ENCODE measurements around the gene TSPAN15.
A peak's percentile ranks its signal among the peaks of the same experiment; 100 is the strongest.

Gene TSPAN15

DNA sequence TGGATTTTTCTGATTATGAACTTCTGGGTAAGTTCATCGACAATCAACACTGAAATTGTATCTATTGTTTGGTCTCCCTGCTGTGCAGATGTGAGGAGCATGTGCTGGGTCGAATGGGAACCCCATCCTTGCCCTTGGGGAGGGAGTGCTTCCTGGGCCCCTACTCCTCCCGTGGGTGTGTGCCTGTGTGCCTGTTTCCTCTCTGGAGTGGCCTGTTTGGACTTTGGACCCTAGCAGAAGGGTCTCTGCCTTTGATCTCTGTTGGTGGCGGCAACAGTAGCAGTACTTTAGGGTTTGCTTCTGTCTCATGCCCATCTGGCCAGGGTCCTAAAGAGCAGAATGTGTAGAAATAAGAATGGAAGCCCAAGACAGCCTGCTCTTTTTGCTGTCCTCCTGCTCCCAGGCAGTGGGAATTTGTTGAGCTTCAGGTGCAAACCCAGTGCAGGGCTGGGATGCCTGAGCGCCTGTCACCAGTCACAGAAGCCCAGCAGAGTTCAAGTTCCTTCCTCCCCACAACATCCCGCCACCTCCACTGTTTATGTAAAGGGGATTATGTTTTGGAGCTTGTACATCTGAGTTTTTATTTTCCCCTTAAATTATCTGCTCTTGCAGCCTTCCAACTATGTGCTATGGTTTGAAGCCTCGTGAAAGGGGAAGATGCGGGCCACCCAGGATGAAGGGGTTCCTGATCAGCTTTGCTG lies 33.1 kb upstream of the TSPAN15 start:
- DNase-seq = no peak

DNA sequence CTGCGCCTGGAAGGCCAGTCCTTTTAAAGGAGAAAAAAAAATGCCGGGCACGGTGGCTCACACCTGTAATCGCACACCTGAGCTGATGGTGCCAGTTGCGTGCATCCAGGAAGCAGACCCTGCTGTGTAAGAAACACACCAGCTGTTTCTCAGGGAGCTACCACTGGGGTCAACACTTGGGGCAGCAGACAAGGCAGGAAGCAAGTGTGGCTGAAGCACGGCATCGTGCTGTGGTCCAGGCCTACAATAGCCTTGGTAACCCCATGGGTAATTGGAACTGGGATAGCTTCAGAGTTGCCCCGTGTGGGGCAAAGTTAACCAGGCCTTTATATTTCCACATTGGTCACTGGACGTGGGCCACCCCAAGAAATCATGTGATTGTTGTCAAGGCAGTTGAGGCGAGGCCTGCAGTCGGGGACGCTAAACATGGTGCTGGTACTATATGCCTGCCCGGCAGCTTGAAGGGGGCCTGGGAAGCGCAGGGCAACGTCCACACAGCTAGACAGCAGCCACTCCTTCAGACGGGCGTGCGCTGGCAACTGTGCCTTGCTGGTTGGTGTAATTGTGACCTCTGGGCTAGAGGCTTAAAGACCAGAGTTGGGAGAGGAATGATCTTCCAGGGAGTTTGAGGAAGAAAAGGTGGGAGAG lies 32.0 kb upstream of the TSPAN15 start:
- no peak for DNase-seq

DNA sequence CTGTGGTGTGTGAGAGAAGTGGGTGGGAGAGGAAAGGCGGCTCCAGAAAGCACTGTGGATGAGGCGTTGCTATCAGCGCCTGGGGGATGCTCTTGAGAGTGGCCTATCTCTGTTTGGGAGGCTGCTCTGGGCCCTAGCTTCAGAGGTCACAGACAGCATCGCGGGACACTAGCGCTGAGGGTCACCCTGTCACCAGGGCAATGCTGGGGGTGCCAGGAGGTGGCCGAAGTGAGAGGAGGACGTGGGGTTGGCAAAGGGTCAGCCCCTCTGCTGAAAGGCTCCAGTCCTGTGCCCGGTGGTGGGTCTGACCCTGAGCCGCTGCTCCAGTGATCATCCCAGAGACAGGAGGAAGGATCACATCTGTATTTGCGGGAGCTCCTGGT lies 31.5 kb upstream of the TSPAN15 start:
- DNase-seq = no peak

DNA sequence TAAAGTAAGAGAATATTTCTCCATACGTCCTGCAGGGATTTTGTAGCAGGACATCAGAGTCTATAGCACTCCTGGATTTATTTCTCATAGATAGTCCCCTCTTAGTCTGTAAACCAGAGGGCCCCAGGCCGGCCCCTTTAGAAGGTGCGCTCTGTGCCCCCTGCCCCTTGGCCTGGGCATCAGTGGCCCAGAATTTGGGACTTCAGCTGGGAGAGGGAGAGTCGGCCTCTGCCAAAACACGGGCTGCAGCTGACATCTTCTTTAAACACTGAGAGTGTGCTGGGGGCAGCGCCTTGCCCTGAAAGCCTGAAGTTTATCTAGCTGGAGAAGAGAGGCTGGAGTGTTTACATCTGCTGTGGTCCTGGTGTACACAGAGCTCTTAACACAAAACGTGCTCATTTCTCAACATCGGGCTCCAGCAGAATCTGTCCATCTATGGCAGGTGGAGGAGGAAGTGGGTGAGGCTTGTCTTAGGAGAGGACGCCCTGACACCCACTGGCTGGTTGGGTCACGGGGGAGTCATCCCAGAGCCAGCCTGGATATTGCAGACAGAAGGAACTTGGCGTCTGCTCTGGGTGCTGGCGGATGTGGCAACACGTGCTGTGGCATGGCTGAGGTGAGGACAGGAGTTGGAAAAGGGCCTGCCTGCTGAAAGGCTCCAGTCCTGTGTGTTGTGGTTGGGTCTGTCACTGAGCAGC lies 29.5 kb upstream of the TSPAN15 start:
- no peak for DNase-seq

DNA sequence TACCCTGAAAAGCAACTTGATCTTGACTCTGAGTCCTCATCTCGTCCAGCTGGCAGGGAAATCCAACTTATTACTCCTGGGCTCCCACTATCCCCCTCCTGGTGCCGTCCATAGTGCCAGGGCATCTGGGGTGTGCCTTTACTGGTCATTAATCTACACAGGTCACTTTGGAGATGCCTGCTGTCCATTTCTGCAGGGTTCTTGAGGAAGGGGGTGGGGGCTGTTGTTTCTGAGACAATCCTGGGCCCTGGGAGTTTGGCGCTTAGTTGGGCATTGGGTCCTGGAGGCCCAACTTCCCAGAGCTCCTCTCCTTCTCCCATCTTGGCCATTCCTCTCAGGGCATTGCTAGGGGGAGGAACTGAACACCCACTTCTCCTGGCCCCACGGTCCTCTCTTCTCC lies 28.6 kb upstream of the TSPAN15 start:
- no peak for DNase-seq

DNA sequence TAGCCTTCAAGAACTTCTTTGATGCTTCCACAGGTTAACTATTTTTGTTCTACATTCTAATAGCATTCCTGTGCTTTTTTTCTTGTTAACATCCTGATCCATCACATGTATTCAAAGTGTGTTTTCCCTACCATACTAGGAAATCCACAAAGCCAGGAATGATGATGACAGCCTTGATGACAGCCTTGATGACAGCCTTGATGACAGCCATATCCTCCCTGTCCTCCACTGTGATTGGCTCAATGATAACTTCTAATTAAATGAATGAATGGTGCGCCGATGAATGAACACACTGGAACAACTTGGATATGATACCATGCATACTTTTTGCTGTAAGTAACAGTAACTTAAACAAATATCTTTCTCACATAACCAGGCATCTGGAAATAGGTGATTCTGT lies 26.2 kb upstream of the TSPAN15 start:
- DNase-seq = no peak

DNA sequence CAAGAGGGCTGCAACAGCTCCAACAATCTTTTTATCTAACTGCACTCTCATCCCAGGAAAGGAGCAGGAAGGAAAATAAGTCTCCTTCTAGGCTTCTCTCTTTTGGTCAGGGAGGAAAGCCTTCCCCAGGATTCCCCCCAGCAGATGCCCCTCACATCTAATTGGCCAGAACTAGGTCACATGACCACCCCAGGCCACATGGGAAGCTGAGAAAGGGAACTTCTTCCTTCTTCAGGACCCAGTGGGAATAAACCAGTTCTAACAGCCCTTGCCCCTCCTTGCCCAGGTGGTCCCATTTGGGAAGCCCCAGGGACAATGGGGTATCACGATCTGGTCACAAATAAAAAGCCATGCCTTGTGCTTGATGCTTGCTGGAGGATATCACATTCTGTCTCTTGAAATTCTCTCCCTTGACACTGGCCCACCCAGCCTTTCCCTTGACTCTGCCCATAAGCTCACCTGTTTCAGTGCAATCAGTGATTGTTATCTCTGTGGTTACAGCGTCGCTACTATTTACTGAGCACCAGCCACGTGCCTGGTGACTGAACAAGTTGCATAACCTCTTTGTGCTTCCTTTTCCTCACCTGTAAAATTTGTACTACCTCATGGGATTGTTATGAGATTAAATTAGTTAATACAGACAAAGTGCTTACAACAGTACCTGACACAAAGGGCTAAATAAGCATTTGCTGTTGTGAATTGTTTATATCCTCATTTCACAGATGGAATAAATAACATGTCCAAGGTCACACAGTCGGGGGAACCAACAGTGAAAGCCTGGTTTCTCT lies 25.6 kb upstream of the TSPAN15 start:
- DNase-seq = no peak

DNA sequence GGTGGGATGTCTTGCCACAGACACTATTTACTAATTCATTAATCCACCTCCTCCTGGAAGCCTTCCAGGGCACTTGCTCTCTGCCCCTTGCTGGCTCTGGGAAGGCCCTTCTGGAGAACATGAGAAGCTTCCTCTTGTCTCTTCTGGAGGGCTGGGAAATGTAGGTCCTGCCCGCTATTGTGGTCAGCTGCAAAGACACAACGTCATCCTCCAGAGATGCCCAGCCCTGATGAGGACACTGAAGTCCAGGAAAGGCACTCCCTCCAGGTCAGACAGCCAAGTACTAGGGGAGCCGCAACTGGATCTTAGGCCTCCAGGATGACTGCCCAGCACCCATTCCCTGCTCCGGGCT lies 24.9 kb upstream of the TSPAN15 start:
- no peak for DNase-seq

DNA sequence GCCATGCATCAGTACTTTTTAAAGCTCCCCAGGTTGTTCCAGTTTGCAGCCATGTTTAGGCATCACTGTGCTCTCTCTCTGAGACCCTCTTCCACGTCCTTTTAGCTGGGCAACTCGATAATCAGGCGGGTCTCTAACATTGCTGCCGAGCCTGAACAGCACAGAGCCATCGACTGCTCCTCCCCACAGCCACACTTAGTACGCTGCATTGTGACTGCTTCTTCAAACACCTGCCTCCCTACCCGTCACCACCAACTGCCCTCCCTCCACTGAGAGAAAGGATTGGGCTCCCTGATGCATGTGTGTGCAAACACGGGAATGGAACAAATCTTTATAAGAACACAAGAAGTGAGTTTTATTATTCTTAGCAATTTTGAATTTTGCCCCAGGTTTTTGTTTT lies 23.1 kb upstream of the TSPAN15 start:
- no peak for DNase-seq

DNA sequence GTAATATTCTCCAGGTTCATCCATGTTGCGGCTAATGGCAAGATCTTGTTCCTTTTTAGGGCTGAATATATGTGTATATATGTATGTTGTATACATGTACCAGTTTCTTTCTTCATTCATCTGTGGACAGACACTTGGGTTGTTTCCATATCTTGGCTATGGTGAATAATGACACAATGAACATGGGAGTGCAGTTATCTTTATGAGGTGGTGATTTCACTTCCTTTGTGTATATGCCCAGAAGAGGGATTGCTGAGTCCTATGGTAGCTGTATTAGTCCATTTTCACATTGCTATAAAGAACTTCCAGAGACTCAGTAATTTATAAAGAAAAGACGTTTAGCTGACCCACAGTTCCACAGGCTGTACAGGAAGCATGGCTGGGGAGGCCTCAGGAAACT lies 17.1 kb upstream of the TSPAN15 start:
- DNase-seq = no peak

DNA sequence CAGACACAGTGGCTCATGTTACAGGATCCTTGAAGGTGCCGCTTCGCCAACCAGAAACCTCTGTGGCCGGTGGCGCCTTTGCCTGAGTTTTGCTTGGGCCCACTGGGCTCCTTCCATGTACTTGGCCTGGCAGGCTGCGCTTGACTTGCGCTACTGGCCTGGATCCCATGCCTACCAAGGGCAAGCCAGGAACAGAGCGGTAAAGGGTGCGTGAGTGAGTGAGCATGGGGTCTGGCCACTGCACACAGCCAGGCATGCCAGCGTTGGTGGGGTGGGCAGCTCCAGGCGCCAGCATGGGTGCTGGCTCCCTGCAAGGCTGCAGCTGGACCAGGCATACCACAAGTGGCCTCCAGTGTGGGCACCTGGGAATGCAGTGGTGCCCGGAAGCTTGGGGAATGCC lies 16.3 kb upstream of the TSPAN15 start:
- no peak for DNase-seq

DNA sequence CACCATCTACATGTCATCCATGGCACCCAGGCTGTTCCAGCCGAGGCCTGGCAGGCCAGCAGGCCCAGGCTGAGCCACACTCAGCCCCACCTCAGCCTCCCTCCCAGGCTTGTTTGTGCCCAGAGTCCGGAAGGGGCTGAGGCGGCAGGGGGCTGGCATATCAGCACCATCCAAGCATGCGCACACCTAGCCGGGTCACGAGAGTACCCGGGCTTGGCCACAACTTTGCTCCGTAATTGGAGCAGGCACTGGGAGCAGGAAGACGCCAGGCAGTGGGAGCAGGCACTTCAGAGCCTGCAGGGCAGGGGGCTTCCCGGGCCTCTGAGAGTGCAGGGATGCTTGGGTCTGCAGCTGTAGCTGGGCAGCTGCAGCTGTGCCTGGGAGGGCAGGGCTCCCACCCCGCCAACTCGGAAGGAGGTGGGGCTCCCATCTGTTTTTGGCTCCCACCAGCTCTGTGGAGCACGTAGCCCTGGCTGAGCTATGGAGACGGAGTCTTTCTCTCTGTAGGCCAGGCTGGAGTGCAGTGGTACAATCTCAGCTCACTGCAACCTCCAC lies 15.2 kb upstream of the TSPAN15 start:
- DNase-seq = no peak

DNA sequence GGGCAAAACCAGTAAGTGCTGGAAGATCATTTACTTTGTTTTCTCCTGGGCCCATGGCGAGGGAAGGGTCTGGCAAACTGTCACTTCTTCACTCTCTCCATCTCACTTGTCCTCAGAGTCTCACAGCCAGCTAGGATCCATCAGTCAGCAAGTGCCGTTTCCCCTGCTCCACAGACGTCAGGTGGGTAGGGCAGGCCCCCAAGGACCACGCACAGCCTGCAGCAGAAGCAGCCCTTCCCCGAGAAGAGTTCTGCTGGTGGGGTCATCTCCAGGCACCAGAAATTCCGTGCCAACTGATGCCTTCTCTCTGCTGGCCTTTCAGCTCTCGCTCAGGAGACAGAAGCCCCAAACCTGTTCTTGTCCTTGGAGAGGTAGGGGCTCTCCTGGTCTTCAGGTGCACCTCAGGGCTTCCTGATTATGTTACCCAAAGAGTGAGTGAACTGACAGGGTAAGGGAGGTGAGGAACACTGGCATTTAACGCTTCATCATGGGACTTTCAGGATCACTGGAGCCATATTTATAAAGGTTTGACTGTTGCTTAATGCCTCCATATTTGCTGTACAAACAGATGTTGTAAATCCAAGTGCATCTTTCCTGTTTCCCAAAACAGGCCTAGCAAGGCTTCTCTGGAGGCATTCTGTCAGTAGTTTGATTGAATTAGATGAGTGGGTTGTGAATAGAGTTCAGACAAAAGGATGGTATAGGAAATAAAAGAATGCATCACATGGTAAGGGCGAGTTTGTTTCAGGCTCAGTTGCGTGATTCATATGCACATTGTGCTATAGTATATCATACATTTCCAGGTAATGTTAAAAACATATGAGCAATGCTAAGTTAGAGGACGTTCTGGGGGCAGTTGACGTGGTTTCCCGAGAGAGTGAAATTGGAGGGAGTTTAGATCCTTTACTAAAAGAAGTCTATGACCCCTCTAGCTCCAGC lies 13.7 kb upstream of the TSPAN15 start:
- DNase-seq = no peak

DNA sequence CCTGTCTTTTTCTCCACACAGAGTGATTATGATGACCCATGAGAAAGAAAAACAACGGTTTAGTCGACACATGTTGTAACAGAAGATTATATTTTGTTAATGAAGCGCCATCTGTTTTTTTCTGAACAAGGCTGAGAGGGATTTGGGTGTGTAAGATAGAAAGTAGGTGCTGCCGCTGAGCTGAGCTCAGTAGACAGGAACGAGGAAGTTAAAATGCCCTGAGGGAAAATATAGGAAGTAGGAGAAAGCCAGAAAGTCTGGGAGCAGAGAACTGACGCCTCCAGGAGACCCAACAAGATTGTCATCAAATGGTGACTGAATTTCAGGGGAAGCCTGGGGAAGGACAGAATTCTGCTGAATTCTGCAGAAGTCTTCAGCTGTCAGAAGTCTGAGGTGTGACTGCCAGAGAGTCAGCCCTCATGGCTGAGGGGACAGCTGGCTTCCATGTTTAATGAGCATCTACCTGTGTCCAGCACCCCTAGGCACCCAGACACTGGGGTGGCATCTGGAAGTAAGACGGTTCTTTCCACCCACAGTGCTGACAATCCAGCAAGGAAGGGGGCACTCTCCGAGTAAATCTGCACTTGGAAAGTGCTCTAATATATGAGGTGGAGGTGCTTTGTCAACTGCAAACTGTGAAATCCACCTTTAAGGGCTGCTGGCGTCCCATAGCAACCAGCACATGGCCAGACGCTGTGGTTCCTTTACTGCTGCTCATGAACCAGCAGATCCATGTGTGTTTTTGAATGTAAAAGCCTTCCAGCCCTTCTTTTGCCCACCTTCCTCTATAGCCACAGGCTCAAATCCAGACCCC lies 12.5 kb upstream of the TSPAN15 start:
- DNase-seq = peak; percentile 88

DNA sequence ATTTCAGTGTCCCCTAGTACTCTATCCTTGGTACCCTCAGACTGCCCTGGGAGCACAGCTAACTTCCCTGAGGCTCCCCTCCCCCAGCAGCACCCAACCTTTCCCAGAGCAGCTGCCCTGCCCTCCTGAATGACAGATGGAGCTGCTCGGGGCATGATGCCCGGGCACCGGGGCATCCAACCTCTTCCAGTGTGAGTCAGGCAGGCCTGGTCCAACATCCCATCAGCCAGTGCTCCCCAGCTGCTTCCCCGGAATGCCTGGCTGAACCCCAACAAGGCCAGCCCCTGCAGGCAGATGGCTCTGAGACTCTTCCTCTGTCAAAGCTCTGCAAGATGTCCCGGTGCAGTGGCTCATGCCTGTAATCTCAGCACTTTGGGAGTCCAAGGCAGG lies 11.9 kb upstream of the TSPAN15 start:
- peak; percentile 81 for DNase-seq

DNA sequence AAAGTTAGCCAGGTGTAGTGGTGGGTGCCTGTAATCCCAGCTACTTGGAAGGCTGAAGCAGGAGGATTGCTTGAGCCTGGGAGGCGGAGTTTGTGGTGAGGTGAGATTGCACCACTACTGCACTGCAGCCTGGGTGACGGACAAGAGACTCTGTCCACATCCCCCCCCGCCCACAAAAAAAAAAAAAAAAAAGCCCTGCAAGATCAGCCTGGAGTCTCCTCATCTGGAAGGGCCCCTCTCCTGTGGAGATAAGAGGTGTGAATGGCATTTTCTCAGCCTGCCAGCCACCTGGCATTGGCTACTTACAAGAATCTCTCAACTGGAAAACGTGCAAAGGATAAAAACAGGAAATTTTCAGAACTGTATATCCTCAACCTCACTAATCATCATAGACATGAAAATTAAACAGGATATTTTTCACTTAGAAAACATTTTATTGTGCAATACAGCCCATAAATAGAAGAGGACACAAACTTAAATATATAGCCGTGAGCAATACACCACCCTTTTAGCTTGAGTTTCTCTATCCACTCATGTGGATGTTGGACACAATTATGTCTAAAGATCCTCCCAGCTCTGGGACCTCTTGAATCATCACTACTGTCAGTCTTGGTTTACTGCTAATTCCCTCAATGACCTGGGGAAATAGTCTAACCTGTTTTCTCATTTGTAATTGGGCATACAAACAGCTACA lies 11.3 kb upstream of the TSPAN15 start:
- DNase-seq = peak; percentile 66

DNA sequence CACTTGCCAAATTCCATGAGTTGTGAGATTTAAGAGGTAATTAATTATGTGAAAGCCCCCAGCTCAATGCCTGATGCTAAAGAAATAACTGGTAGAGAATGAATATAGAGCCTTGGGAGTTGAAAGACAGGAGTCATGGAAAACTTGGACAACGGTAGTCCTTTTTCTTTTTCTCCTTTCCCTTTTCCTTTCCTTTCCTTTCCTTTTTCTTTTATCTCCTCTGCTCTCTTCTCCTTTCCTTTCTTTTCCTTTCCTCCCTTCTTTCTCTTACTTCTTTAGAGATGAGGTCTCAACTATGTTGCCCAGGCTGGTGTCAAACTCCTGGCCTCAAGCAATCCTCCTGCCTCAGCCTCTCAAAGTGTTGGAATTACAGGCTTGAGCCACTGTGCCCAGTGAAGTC lies 7.9 kb upstream of the TSPAN15 start:
- DNase-seq = no peak

DNA sequence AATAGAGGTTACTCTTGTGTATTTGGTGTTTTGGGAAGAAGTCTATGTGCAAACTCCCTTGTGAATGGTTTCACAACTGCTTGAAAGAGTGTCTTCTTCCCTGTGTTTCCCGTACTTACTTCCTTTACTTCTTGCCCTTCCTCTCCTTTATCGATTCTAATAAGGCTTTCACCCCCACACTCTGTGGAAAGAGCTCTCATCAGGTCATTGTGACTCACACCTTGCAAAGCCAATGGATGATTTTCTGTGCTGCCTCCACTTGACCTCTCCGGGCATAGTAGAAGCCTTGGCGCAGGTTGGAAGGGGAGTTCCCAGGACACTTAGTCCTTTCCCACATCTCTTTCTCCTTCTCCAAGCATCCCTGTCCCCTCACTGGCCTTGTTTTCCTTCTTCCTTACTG lies 6.2 kb upstream of the TSPAN15 start:
- no peak for DNase-seq

DNA sequence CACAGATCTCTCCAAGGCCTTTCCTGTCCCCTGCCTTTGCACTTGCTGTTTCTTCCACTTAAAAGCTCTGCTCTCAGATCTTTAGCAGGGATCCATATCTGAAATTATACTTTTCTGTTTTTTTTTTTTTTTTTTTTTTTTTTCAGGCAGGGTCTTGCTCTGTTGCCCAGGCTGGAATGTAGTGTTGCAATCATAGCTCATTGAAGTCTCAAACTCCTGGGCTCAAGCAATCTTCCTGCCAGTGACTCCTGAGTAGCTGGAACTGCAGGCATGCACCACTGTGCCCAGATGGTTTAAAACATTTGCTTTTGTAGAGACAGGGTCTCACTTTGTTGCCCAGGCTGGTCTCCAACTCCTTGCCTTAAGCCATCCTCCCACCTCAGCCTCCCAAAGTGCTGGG lies 5.0 kb upstream of the TSPAN15 start:
- DNase-seq = peak; percentile 47

DNA sequence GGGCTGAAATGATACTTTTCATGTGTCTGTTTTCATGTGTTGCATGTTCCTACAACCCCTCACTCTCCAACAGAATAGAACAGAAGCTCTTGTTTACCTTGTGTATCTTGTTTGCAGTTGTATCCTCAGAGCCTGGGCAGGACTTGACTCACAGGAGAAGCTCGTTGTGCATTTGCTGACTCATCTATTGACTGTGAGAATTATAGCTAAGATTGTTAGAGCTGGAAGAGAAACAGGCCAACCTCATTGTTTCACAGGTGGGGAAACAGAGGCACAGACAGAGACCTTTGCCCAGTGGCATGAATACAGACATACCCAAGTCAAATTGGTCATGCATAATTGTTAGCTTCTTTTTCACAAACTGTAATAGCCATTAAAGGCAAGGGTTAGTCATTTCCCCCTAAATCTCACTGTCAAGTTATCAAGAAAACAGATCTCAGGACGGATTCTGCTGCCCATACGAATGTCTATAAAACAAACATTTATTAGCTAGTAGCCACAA lies 4.6 kb upstream of the TSPAN15 start:
- peak; percentile 87 for DNase-seq
